PC-9 (cell line): ENCODE results near the gene ZACN. TPM values are rescaled to one million over a fixed set of nuclear protein-coding genes. Genes with fewer than 3 reads are reported as not detected.

Experiments used
- BruUV-seq: library from RNA; stranded (reverse); fragments of 400-500 nt; replicated peaks from 2 replicates; lab custom pipeline; 2021; lab: Mats Ljungman, UMichigan
- CTCF ChIA-PET: fragments of 300-600 bp; sonication (Branson Sonifier 250); formaldehyde crosslinking; loops from one replicate; lab custom pipeline; 2022; ENCODE audit warnings: antibody characterized with exemption; lab: Charles Lee
- POLR2A ChIA-PET: fragments of 300-600 bp; sonication (Branson Sonifier 250); formaldehyde crosslinking; loops from one replicate; lab custom pipeline; 2022; ENCODE audit warnings: antibody characterized with exemption; ENCODE audit not compliant: unreplicated experiment; lab: Charles Lee
- DNase-seq, 2 experiments: peaks; one replicate each; pipeline versions ENCODE4 v3.0.0 to v3.0.0-alpha.2; 2015 to 2022; ENCODE audit warnings: mixed read lengths in 1 of 2
- H2AFZ ChIP-seq: fragments of 200-600 bp; sonication (generic); 2 replicates; pipeline ENCODE4 v1.8.1; 2017; ENCODE audit warnings: antibody characterized with exemption
- H3F3A ChIP-seq: fragments of 200-600 bp; sonication (generic); 2 replicates; pipeline ENCODE4 v1.8.1; 2017; ENCODE audit warnings: antibody characterized with exemption, mild to moderate bottlenecking, low read depth; ENCODE audit not compliant: insufficient read depth
- H3K27ac ChIP-seq: fragments of 200-600 bp; sonication (generic); 2 replicates; pipeline ENCODE4 v1.6.1; 2016; ENCODE audit warnings: mixed run types
- H3K27me3 ChIP-seq: fragments of 200-600 bp; sonication (generic); 2 replicates; pipeline ENCODE4 v1.6.1; 2016; ENCODE audit warnings: low read depth, mixed run types; ENCODE audit not compliant: insufficient read depth
- H3K36me3 ChIP-seq: fragments of 200-600 bp; sonication (generic); 2 replicates; pipeline ENCODE4 v1.6.1; 2016; ENCODE audit warnings: low read depth, mixed run types
- H3K4me1 ChIP-seq: fragments of 200-600 bp; sonication (generic); replicated peaks from 2 replicates; pipeline ENCODE4 v1.6.1; 2016; ENCODE audit warnings: mixed run types; ENCODE audit not compliant: insufficient read depth
- H3K4me2 ChIP-seq: fragments of 200-600 bp; sonication (generic); 2 replicates; pipeline ENCODE4 v1.6.1; 2017; ENCODE audit warnings: mixed run types
- H3K4me3 ChIP-seq: fragments of 200-600 bp; sonication (generic); 2 replicates; pipeline ENCODE4 v1.6.1; 2016; ENCODE audit warnings: mixed run types
- H3K79me2 ChIP-seq: fragments of 200-600 bp; sonication (generic); 2 replicates; pipeline ENCODE4 v1.6.1; 2017; ENCODE audit warnings: low read depth, mixed run types
- H3K9me2 ChIP-seq: fragments of 200-600 bp; sonication (generic); 2 replicates; pipeline ENCODE4 v1.8.1; 2017; ENCODE audit warnings: mild to moderate bottlenecking; ENCODE audit not compliant: insufficient read depth
- H3K9me3 ChIP-seq: fragments of 200-600 bp; sonication (generic); 2 replicates; pipeline ENCODE4 v1.8.1; 2016; ENCODE audit warnings: low read depth; ENCODE audit not compliant: insufficient read depth
- H4K20me1 ChIP-seq: fragments of 200-600 bp; sonication (generic); 2 replicates; pipeline ENCODE4 v1.8.1; 2017; ENCODE audit not compliant: insufficient read depth
- EZH2 ChIP-seq: fragments of 200-600 bp; sonication (generic); IDR thresholded peaks from 2 replicates; pipeline ENCODE4 v1.8.0; 2017; ENCODE audit warnings: antibody characterized with exemption, low read depth
- intact Hi-C: fragments of 100-400 bp; cut with micrococcal nuclease; formaldehyde crosslinking; loops from one replicate; pipeline ENCODE4 v1.10.0; 2022; ENCODE audit not compliant: unreplicated experiment
- total RNA-seq: library from RNA; stranded (reverse); gene quantifications from 2 replicates; pipeline ENCODE4 v1.2.3, GENCODE V29; 2021
- TF ChIP-seq, protein P1 (sequence below): fragments of 200-600 bp; sonication (generic); conservative IDR thresholded peaks from 2 replicates; pipeline ENCODE4 v1.6.1; 2017; ENCODE audit warnings: mixed run types, antibody characterized with exemption, mild to moderate bottlenecking, moderate library complexity

ZACN gene
- total RNA-seq, 1 experiment from 2014 or later, result not detected

GRCh38 chr17:76051561-76051960 lies 27.4 kb upstream of the ZACN start:
- Histone ChIP-seq H3K27ac (peak overlapping the region; percentile 91), H3K27me3 (no peaks in the 10 kb centered on the region), H3F3A (peaks cover 55% of the 10 kb centered on the region), H3K4me2 (peak overlapping the region; percentile 67), H3K9me3 (peaks cover 4% of the 10 kb centered on the region; the same call in 1 of the 2 replicates), H2AFZ (no peak overlapping the region), H3K9me2 (no peaks in the 10 kb centered on the region), H3K79me2 (peaks cover 27% of the 10 kb centered on the region), H4K20me1 (no peaks in the 10 kb centered on the region), H3K36me3 (peaks cover 20% of the 10 kb centered on the region), H3K4me3 (peak overlapping the region; percentile 31; the same call in 1 of the 2 replicates), H3K4me1 (peaks cover 60% of the 10 kb centered on the region)
- intact Hi-C loops, result loop anchor here (1.0 kb wide), 2 partner anchors 68 to 213 kb away; no protein-coding TSS in a partner anchor
- DNase-seq, result peak in 1 of 2 experiments; percentile 80
- ChIA-PET POLR2A (interaction anchor here (0.7 kb wide), 2 partner anchors 271 to 525 kb away, joined by 3 to 5 read pairs; no protein-coding TSS in a partner anchor), CTCF (interaction anchor here (0.6 to 0.8 kb wide), 2 partner anchors 51 to 128 kb away, joined by 4 read pairs; no protein-coding TSS in a partner anchor)
- BruUV-seq, result no TSS peak
- TF ChIP-seq, protein P1, sequence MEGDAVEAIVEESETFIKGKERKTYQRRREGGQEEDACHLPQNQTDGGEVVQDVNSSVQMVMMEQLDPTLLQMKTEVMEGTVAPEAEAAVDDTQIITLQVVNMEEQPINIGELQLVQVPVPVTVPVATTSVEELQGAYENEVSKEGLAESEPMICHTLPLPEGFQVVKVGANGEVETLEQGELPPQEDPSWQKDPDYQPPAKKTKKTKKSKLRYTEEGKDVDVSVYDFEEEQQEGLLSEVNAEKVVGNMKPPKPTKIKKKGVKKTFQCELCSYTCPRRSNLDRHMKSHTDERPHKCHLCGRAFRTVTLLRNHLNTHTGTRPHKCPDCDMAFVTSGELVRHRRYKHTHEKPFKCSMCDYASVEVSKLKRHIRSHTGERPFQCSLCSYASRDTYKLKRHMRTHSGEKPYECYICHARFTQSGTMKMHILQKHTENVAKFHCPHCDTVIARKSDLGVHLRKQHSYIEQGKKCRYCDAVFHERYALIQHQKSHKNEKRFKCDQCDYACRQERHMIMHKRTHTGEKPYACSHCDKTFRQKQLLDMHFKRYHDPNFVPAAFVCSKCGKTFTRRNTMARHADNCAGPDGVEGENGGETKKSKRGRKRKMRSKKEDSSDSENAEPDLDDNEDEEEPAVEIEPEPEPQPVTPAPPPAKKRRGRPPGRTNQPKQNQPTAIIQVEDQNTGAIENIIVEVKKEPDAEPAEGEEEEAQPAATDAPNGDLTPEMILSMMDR, result no peak
- no peak for TF ChIP-seq EZH2

- Histone ChIP-seq H3K4me3 (peak overlapping the region; percentile 22; the same call in 1 of the 2 replicates), H3K36me3 (peaks cover 21% of the 10 kb centered on the region), H3K79me2 (peaks cover 27% of the 10 kb centered on the region), H3K4me2 (peak overlapping the region; percentile 60), H3K27ac (peak overlapping the region; percentile 94), H3K27me3 (no peaks in the 10 kb centered on the region), H4K20me1 (no peaks in the 10 kb centered on the region), H3K9me3 (peaks cover 4% of the 10 kb centered on the region; the same call in 1 of the 2 replicates), H3K4me1 (peaks cover 60% of the 10 kb centered on the region), H3K9me2 (no peaks in the 10 kb centered on the region), H3F3A (peaks cover 55% of the 10 kb centered on the region), H2AFZ (no peak overlapping the region)
- BruUV-seq, result TSS peak; percentile 55
- ChIA-PET CTCF (interaction anchor here (0.5 to 1.3 kb wide), 5 partner anchors 39 to 270 kb away, joined by 3 to 16 read pairs (median 12); partner anchors contain the start of gene EXOC7), POLR2A (interaction anchor here (0.6 to 0.8 kb wide), 2 partner anchors 17 to 26 kb away, joined by 4 to 5 read pairs; partner anchors contain the start of gene EVPL)
- peak; percentile 56 to 79 for DNase-seq
- intact Hi-C loops, result loop anchor here (1.0 kb wide), 3 partner anchors 26 to 148 kb away; partner anchors contain the start of gene EVPL
- TF ChIP-seq EZH2, result no peak
- TF ChIP-seq, protein P1, result no peak
Measured at GRCh38 chr17:76053246-76054111, 25.5 kb upstream of the ZACN start.

- intact Hi-C loops, result loop anchor here (1.0 kb wide), 2 partner anchors 40 to 149 kb away; no protein-coding TSS in a partner anchor
- peak overlapping the region; percentile 60 for H3K4me2 ChIP-seq
- no peaks in the 10 kb centered on the region for H3K9me2 ChIP-seq
- H3K4me3 ChIP-seq, result peak overlapping the region; percentile 22; the same call in 1 of the 2 replicates
- no peaks in the 10 kb centered on the region for H4K20me1 ChIP-seq
- ChIA-PET POLR2A (interaction anchor here (0.6 kb wide), 2 partner anchors 49 to 56 kb away, joined by 3 to 5 read pairs; partner anchors contain the start of gene EXOC7), CTCF (interaction anchor here (1.0 to 1.3 kb wide), 2 partner anchors 40 to 49 kb away, joined by 12 to 16 read pairs; partner anchors contain the start of gene EXOC7)
- peaks cover 60% of the 10 kb centered on the region for H3K4me1 ChIP-seq
- H3F3A ChIP-seq, result peaks cover 55% of the 10 kb centered on the region
- H2AFZ ChIP-seq, result no peak overlapping the region
- H3K27me3 ChIP-seq, result no peaks in the 10 kb centered on the region
- H3K27ac ChIP-seq, result peak overlapping the region; percentile 94
- H3K36me3 ChIP-seq, result peaks cover 15% of the 10 kb centered on the region
- H3K79me2 ChIP-seq, result peaks cover 27% of the 10 kb centered on the region
- TF ChIP-seq, protein P1, result no peak
- TF ChIP-seq EZH2, result no peak
- peak; percentile 46 to 87 for DNase-seq
- no TSS peak for BruUV-seq
- H3K9me3 ChIP-seq, result peaks cover 4% of the 10 kb centered on the region; the same call in 1 of the 2 replicates
Measured at GRCh38 chr17:76054112-76054476, 24.9 kb upstream of the ZACN start.
